GM15510 (cell line): ENCODE measurements around the gene AFAP1.

ENCODE experiments used
- POLR2A ChIP-seq: IDR thresholded peaks from 3 replicates; pipeline ENCODE4 v1.6.1; 2011; ENCODE audit warnings: borderline replicate concordance; ENCODE audit not compliant: insufficient read length; ENCODE audit errors: extremely low read depth

AFAP1 gene

DNA sequence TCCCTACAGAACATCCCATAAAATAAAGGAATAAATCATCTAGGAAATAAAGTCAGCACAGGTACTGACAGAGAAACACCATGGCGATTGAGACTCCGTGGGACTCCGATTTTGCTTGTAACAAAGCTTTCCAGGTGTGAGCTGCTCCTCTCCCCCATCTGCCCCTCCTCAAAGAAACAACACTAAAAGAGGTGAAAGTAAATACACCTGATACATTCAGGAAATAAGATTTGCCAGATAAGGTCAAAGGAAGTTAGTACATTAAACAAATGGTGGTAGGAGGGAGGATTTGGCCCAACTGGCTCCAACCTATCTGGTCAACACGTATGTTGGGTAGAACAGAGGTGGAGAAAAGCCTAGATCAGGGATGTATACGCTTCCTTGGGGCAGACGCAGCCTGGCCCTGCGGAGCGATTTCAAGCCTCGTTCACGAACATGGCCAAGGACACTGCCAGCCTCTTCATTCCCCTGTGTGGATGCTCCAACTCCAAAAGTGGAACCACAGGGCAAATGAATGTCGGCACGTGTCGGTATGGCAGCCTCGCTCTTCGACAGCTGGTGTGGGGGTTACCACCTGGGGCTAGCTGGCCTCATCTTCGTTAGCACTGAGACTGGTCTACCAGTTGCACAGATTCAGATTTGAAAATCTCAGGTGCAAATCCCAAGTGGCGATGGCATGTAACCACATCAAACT lies 162.5 kb downstream of the AFAP1 start:
- no peak for TF ChIP-seq POLR2A

GRCh38 chr4:7775396-7775795 lies 164.3 kb downstream of the AFAP1 start:
- TF ChIP-seq POLR2A = no peak

DNA sequence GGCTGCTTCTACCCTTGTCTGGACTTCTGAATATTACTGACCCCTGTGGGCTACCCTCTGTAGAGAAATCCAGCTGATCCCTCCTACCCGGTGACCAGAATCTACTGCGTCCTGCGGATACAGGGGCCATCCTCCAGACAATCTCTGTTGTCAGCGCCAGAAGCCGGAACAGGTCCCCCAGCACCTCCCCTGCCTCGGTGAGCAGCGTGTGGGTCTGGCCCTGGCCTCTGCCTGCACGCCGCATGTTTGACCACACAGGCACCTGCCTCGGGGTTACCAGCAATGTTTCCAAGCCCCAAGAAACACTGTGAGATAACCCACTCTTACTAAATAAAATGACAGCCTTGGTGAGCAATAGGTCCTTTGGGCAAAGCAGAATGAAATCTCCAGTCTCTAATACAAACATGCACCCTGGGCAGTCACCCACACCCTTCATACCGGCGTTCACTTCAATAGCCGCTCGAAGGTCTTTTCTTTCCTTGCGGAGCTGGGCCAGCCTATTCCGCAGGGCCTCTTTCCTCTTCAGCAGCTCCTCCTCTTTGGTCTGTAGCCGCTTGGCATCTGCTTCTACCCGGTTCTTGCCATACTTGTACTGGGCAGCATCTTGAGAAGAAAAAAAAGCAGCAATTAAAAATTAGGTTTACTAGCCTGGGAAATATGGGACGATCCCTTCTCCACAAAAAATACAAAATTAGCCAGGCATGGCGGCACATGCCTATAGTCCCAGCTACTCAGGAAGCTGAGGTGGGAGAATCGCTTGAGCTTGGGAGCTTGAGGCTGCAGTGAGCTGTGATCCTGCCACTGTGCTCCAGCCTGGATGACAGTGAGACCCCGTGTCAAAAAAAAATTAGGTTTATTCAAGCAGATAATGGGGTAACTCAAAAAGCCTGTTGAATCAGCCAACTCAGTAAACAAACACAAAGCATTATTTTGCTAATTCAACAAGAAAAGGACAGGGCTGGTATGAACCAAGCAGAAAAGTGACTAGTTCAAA lies 165.1 kb downstream of the AFAP1 start:
- no peak for TF ChIP-seq POLR2A

- TF ChIP-seq POLR2A = no peak
Measured at GRCh38 chr4:7773401-7774180, 166.1 kb downstream of the AFAP1 start.

GRCh38 chr4:7772711-7773385 lies 166.8 kb downstream of the AFAP1 start:
- TF ChIP-seq POLR2A = no peak

DNA sequence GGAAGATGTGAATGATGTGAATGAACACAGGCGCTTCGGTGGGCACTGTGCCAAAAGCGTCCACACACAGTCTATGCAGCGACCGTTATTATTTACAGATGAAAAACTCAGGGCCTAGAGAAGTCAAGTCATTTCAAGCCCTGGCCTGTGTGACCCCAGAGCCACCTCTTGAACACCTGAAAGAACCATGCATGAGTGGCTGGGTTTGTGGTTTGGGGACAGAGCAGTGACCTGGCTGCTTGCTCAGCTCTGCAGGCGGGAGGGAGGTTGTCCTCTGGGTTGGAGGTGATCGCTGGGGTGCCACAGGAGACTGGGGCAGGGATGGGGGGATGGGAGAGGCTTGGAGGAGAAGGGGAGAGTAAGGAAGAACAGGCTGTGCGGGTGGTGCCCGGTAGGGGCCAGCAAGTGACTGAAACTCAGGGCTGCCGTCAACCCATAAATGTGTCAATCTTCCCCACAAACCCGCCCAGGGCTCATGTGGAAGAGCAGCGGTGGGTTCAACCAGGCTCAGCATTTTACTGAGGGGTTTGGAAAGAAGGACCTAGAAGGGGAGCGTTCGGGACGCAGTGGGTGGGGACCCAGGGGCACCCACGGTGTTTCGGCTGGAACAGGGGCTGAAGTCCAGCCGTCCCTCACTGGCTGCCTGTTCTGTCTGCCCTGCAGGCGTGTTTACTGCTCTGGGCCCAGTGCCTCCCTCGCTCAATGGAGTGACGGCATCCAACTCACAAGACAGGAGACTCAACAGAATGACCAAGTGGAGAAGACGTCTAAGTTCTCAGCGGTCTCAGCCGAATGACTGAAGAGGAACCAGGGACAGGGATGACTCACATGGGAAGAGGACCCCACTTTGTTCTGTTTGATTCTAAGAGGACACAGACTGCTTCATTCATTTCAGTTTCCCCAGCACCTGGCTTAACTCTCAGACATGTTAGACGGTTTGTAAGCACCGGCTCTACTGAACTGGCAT lies 167.8 kb downstream of the AFAP1 start:
- no peak for TF ChIP-seq POLR2A

GRCh38 chr4:7771056-7771455 lies 168.6 kb downstream of the AFAP1 start:
- TF ChIP-seq POLR2A = no peak

DNA sequence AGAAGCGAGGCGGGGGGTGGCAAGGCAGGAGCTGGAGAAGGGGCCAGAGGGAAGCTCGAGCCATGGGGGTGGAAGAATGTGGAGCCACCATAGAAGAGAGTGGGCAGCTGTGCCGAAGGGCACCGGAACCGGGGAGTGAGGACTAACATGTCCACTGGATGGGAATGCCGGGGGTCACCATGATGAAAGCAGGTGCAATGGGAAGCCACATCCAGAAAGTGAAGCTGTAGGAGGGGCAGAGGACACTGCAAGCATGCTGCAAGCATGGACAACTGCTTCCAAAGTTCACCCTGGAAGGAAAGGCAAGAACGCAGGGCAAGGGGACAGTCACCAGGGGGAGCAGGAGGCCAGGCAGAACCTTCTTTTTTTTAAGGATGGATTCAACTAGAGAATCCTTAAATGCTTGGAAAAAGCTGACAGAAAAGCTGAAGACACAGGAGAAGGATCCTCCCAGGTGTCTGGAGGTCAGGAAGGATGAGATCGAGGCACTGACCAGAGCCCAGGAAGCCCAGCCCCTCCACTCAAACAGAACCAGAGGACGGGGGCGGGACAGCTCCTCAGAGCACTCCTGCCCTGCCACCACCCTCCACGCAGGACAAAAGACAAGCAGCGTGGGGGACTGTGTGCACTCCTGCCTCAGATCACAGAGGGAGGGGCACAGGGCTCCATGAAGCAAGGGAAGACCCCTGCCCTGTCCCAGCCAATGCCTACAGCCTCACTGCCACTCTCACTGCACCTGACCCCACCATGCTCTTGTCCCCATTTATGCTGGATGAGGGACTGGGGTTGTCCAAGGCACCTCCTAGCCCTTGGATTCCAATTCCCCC lies 169.2 kb downstream of the AFAP1 start:
- TF ChIP-seq POLR2A = no peak

DNA sequence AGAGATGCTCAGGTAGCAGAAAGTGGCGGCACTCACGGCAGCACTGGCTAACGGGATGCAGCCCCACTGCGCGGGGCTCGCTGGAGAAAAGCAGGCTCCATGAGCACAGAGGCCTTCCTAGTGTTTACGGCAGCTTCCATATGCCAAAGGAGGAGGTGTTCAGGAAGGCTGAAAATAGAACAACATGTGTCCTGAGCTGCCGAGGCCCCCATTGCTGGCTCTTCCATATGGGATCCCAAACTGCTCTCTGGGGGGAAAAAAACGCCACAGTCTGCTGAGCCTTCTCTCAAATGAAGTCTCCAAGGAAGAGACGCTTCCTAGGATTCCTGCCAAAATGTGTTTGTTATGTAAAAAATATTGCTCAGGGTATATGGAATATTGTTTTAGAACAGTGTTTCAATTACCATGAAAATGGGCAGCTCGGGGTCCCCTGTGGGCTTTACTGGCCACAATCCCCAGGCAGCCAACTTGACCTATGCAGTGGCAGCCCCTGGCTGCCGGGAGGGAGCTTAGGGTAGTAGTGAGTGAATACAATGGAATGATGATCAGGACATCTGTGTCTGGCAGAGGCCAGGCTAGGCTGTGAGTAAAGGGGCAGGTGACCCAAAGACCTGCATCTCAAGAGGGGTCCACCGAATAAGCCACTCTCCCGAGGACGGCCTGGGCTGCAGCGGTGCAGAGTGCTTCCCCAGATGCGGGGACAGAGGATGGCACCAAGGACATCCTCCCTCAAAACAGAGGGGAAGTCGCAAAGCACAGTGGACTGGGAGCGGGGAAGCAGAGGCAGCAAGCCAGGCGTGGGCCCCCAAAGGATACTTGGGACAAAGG lies 170.1 kb downstream of the AFAP1 start:
- no peak for TF ChIP-seq POLR2A

DNA sequence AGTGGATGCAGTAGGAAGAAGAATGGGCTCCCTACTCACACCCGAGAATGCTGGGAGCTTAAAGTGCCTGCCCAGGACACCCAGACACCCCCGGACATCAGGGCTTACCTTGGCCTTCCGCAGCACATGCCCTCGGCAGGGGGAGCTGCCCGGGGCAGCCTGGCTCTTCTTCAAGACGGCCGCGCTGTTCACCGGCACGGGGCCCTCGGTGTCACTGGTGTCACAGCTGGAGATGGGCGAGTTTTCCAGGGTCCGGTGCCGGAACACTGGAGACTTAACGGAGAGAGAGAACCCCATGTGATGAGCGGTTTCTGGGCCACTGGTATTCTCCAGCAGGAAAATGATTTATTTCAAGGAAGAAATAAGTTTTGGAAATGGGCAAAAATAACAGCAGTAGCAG lies 170.9 kb downstream of the AFAP1 start:
- no peak for TF ChIP-seq POLR2A

DNA sequence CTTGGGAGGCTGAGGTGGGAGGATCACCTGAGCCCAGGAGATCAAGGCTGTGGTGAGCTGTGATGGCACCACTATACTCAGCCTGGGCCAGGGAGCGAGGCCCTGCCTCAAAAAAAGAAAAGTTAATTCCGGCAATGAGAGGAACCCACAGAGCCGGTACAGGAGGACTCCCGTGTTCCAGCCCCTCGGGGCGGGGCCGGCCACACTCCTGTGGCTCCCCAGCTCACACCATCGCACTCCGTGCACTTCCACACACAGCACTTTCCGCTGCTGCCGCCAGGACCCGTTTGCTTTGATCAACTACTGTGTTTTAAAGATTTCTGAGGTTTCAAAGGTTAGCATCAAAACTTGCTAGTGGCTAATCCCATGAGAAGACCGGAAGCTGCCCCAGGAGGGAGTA lies 171.7 kb downstream of the AFAP1 start:
- TF ChIP-seq POLR2A = no peak

- no peak for TF ChIP-seq POLR2A
Measured at GRCh38 chr4:7767526-7767925, 172.1 kb downstream of the AFAP1 start.
